HepG2 (cell line): ENCODE data around the gene ADGRB2. TPM values are rescaled to one million over a fixed set of nuclear protein-coding genes. Genes with fewer than 3 reads are reported as not detected.
A peak's percentile ranks its signal among the peaks of the same experiment; 100 is the strongest.

Experiments used
- BHLHE40 ChIP-seq: IDR thresholded peaks from 2 replicates; pipeline ENCODE4 v1.6.1; 2011; ENCODE audit warnings: low read length, improper control_type of control experiment
- CBX2 ChIP-seq, 2 experiments: fragments of 200-600 bp in 1 of 2; sonication (generic); formaldehyde crosslinking in 1 of 2; IDR thresholded peaks; 2 replicates each; pipeline versions ENCODE4 v1.7.0 to v1.8.1; 2018 to 2022; ENCODE audit warnings: low read depth in 2 of 2, low read length in 1 of 2, mild to moderate bottlenecking in 1 of 2, missing genetic modification reagents in 1 of 2
- GATAD2A ChIP-seq: IDR thresholded peaks from 2 replicates; pipeline ENCODE4 v1.6.1; 2016
- HIVEP1 ChIP-seq: sonication (generic); formaldehyde crosslinking; IDR thresholded peaks from 2 replicates; pipeline ENCODE4 v1.4.0; 2020; ENCODE audit warnings: mild to moderate bottlenecking, missing genetic modification reagents
- PAWR ChIP-seq: sonication (generic); formaldehyde crosslinking; IDR thresholded peaks from 2 replicates; pipeline ENCODE4 v1.4.0; 2020; ENCODE audit warnings: missing genetic modification reagents, mild to moderate bottlenecking, borderline replicate concordance
- RELA ChIP-seq: sonication (generic); formaldehyde crosslinking; IDR thresholded peaks from 2 replicates; pipeline ENCODE4 v1.4.0; 2020; ENCODE audit warnings: missing genetic modification reagents
- REXO4 ChIP-seq: sonication (generic); formaldehyde crosslinking; IDR thresholded peaks from 2 replicates; pipeline ENCODE4 v1.8.0; 2022; ENCODE audit warnings: missing genetic modification reagents, mild to moderate bottlenecking, borderline replicate concordance
- SCMH1 ChIP-seq: sonication (generic); formaldehyde crosslinking; IDR thresholded peaks from 2 replicates; pipeline ENCODE4 v1.9.0; 2021; ENCODE audit warnings: missing genetic modification reagents, mild to moderate bottlenecking, borderline replicate concordance
- SP5 ChIP-seq: IDR thresholded peaks from 2 replicates; pipeline ENCODE4 v1.6.1; 2016; ENCODE audit warnings: low read depth, borderline replicate concordance
- SRF ChIP-seq: IDR thresholded peaks from 2 replicates; pipeline ENCODE4 v1.6.1; 2011; ENCODE audit warnings: mild to moderate bottlenecking, low read depth, low read length, moderate library complexity
- TEAD3 ChIP-seq: optimal IDR thresholded peaks from 2 replicates; pipeline ENCODE3; 2016; ENCODE audit warnings: borderline replicate concordance
- TOPORS ChIP-seq: sonication (generic); formaldehyde crosslinking; IDR thresholded peaks from 2 replicates; pipeline ENCODE4 v1.8.0; 2023; ENCODE audit warnings: mild to moderate bottlenecking, missing genetic modification reagents
- ZNF10 ChIP-seq: sonication (generic); formaldehyde crosslinking; IDR thresholded peaks from 2 replicates; pipeline ENCODE4 v1.4.0; 2020; ENCODE audit warnings: mild to moderate bottlenecking, low read depth, missing genetic modification reagents, borderline replicate concordance
- ZNF138 ChIP-seq: sonication (generic); formaldehyde crosslinking; IDR thresholded peaks from 2 replicates; pipeline ENCODE4 v1.5.0; 2020; ENCODE audit warnings: mild to moderate bottlenecking, low read depth, missing genetic modification reagents
- ZNF160 ChIP-seq: sonication (generic); formaldehyde crosslinking; IDR thresholded peaks from 2 replicates; pipeline ENCODE4 v1.8.0; 2022; ENCODE audit warnings: mild to moderate bottlenecking, inconsistent platforms, missing genetic modification reagents
- ZNF17 ChIP-seq: sonication (generic); formaldehyde crosslinking; IDR thresholded peaks from 2 replicates; pipeline ENCODE4 v1.5.0; 2020; ENCODE audit warnings: mild to moderate bottlenecking, missing genetic modification reagents
- ZNF335 ChIP-seq: sonication (generic); formaldehyde crosslinking; IDR thresholded peaks from 2 replicates; pipeline ENCODE4 v1.4.0; 2020; ENCODE audit warnings: missing genetic modification reagents
- ZNF570 ChIP-seq: sonication (generic); formaldehyde crosslinking; IDR thresholded peaks from 2 replicates; pipeline ENCODE4 v1.4.0; 2020; ENCODE audit warnings: mild to moderate bottlenecking, missing genetic modification reagents, borderline replicate concordance
- ZNF607 ChIP-seq: sonication (generic); formaldehyde crosslinking; IDR thresholded peaks from 2 replicates; pipeline ENCODE4 v1.5.1; 2020; ENCODE audit warnings: missing genetic modification reagents, mild to moderate bottlenecking, borderline replicate concordance
- polyA plus RNA-seq, 8 experiments: library from polyadenylated mRNA; depleted of rRNA in 3 of 8; stranded (reverse) in 7 of 8; unstranded in 1 of 8; fragments of >200 nt; fragmentation: Illumina TruSeq in 4 of 8; extraction: Trizol in 4 of 8; gene quantifications; 2 replicates each; pipeline versions ENCODE4 v1.2.1 to v1.2.3, GENCODE V29; 2011 to 2016; ENCODE audit warnings: low read depth in 4 of 8, missing spikeins in 1 of 8, mixed read lengths in 1 of 8; ENCODE audit not compliant: insufficient read depth in 1 of 8
- total RNA-seq, 5 experiments: library from RNA; depleted of rRNA; stranded (reverse); fragments of >200 nt; fragmentation: Illumina TruSeq; extraction: Trizol; gene quantifications; 2 replicates each; pipeline ENCODE4 v1.2.3, GENCODE V29; 2016; ENCODE audit warnings: low read depth in 1 of 5
- TF ChIP-seq, protein P1 (sequence below): sonication (generic); formaldehyde crosslinking; IDR thresholded peaks from 2 replicates; pipeline ENCODE4 v1.5.0; 2020; ENCODE audit warnings: mild to moderate bottlenecking, missing genetic modification reagents, borderline replicate concordance
- TF ChIP-seq, protein P2 (sequence below): sonication (generic); formaldehyde crosslinking; IDR thresholded peaks from 2 replicates; pipeline ENCODE4 v1.4.0; 2020; ENCODE audit warnings: low read depth, mild to moderate bottlenecking, missing genetic modification reagents
- TF ChIP-seq, protein P3 (sequence below): sonication (generic); formaldehyde crosslinking; conservative IDR thresholded peaks from 2 replicates; pipeline ENCODE4 v1.8.0; 2022; ENCODE audit warnings: mild to moderate bottlenecking, moderate library complexity, missing genetic modification reagents

The ADGRB2 gene
- total and polyA plus RNA-seq, 2 of the 13 experiments (the other 11 are each of a cell fraction or from before 2014, with no cell fraction given) = 0.03 to 0.09 TPM

DNA sequence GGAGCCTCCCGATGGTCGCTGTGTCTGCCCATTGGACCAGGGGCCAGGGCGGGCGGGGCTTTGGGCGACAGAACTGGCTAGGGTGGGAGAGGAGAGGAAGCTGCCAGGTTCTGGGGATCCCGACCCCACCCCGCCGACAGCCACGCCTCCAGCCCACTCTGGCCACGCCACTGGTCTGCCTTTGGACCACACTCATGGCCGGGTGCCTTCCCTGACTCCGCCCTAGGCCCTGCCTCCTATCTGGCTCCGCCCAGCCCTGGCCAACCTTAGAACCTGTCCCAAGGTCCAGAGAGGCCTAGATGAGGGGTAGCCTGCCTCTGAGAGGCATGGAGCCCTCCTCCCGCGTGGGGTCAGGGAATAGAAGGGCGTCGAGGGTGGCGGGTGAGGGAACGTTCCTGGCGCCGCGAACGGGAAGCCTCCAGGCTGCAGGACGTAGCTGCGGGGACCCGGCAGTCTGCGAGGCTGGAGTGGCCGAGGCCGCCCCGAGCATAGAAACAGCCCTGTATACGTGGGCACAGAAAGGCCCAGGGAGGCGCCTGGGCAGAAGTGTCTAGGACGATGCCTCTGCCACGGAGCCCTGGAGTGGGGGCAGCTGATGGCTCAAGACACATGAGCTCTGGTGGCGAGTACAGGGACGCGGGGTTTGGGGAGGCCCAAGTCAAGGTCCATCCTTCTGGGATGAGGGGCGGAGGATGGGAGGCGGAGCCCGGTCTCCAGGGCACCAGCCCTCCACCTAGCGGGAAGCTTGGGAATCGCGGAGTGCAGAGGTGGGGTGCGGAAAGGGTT lies 48.9 kb downstream of the ADGRB2 start (continued):
- TF ChIP-seq ZNF17 (CRISPR knock-in tag) = no peak
- TF ChIP-seq ZNF138 = no peak
- TF ChIP-seq, protein P1, sequence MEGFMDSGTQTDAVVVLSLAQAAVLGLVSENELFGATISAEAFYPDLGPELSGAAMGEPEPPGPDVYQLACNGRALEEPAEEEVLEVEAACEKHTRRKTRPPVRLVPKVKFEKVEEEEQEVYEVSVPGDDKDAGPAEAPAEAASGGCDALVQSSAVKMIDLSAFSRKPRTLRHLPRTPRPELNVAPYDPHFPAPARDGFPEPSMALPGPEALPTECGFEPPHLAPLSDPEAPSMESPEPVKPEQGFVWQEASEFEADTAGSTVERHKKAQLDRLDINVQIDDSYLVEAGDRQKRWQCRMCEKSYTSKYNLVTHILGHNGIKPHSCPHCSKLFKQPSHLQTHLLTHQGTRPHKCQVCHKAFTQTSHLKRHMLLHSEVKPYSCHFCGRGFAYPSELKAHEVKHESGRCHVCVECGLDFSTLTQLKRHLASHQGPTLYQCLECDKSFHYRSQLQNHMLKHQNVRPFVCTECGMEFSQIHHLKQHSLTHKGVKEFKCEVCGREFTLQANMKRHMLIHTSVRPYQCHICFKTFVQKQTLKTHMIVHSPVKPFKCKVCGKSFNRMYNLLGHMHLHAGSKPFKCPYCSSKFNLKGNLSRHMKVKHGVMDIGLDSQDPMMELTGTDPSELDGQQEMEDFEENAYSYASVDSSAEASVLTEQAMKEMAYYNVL = 0 out of 2 replicates have a peak, but pooled peaks have one; percentile 47
- TF ChIP-seq, protein P2, sequence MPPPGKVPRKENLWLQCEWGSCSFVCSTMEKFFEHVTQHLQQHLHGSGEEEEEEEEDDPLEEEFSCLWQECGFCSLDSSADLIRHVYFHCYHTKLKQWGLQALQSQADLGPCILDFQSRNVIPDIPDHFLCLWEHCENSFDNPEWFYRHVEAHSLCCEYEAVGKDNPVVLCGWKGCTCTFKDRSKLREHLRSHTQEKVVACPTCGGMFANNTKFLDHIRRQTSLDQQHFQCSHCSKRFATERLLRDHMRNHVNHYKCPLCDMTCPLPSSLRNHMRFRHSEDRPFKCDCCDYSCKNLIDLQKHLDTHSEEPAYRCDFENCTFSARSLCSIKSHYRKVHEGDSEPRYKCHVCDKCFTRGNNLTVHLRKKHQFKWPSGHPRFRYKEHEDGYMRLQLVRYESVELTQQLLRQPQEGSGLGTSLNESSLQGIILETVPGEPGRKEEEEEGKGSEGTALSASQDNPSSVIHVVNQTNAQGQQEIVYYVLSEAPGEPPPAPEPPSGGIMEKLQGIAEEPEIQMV = peak; percentile 83; the same call in 1 of the 2 replicates
- TF ChIP-seq TEAD3 = peak; percentile 33
- TF ChIP-seq SRF = no peak
- TF ChIP-seq PAWR = no peak
- peak; percentile 94 for TF ChIP-seq HIVEP1 (CRISPR knock-in tag)
- no peak; the same call in 1 of the 2 replicates for TF ChIP-seq TOPORS (CRISPR knock-in tag)
- TF ChIP-seq ZNF160 (CRISPR knock-in tag) = peak; percentile 83; the same call in 1 of the 2 replicates
- TF ChIP-seq RELA (CRISPR knock-in tag) = no peak
- TF ChIP-seq GATAD2A (CRISPR knock-in tag) = peak; percentile 55
- no peak; the same call in 1 of the 2 replicates for TF ChIP-seq REXO4 (CRISPR knock-in tag)
- no peak for TF ChIP-seq SCMH1
- peak; percentile 82 for TF ChIP-seq SP5 (CRISPR knock-in tag)
- TF ChIP-seq ZNF335 (CRISPR knock-in tag) = peak; percentile 70
- no peak for TF ChIP-seq BHLHE40
- no peak for TF ChIP-seq CBX2 (IDR thresholded peaks at IDR 0.05; ENCODE audit: low read depth, low read length)
- no peak for TF ChIP-seq CBX2 (CRISPR knock-in tag; IDR thresholded peaks at IDR 0.05; ENCODE audit: low read depth)
- TF ChIP-seq ZNF607 (CRISPR knock-in tag) = no peak
- no peak for TF ChIP-seq ZNF570 (CRISPR knock-in tag)
- TF ChIP-seq, protein P3, sequence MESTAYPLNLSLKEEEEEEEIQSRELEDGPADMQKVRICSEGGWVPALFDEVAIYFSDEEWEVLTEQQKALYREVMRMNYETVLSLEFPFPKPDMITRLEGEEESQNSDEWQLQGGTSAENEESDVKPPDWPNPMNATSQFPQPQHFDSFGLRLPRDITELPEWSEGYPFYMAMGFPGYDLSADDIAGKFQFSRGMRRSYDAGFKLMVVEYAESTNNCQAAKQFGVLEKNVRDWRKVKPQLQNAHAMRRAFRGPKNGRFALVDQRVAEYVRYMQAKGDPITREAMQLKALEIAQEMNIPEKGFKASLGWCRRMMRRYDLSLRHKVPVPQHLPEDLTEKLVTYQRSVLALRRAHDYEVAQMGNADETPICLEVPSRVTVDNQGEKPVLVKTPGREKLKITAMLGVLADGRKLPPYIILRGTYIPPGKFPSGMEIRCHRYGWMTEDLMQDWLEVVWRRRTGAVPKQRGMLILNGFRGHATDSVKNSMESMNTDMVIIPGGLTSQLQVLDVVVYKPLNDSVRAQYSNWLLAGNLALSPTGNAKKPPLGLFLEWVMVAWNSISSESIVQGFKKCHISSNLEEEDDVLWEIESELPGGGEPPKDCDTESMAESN = peak; percentile 36; the same call in 1 of the 2 replicates
- no peak for TF ChIP-seq ZNF10 (CRISPR knock-in tag)
